Panc1 (cell line): ENCODE data around the gene MFF. TPM values are rescaled to one million over a fixed set of nuclear protein-coding genes. Genes with fewer than 3 reads are reported as not detected.

Experiments used
- ATAC-seq: fragments of 200-7000 bp; cut with Tn5 transposase; 2 replicates; pipeline ENCODE4 v1.9.1; 2020; ENCODE audit warnings: mild to moderate bottlenecking, moderate library complexity
- BruUV-seq: library from RNA; stranded (reverse); fragments of 400-500 nt; replicated peaks from 2 replicates; lab custom pipeline; 2021; lab: Mats Ljungman, UMichigan
- CTCF ChIA-PET: fragments of 300-600 bp; sonication (Branson Sonifier 250); formaldehyde crosslinking; loops from one replicate; lab custom pipeline; 2022; ENCODE audit warnings: antibody characterized with exemption; lab: Charles Lee
- POLR2A ChIA-PET: fragments of 300-600 bp; sonication (Branson Sonifier 250); formaldehyde crosslinking; loops from one replicate; lab custom pipeline; 2022; ENCODE audit warnings: antibody characterized with exemption; lab: Charles Lee
- DNase-seq: peaks from one replicate; pipeline ENCODE4 v3.0.0-alpha.2; 2010; ENCODE audit warnings: low read depth, low spot score
- H3K27ac ChIP-seq: 2 replicates; pipeline ENCODE4 v1.5.1; 2011; ENCODE audit warnings: mild to moderate bottlenecking, low read length, inconsistent platforms
- H3K27me3 ChIP-seq: fragments of 200-500 bp; sonication (Bioruptor generic); 2 replicates; pipeline ENCODE4 v1.6.0; 2014; ENCODE audit warnings: low read length, inconsistent platforms; ENCODE audit not compliant: control insufficient read depth, insufficient read depth
- H3K36me3 ChIP-seq: fragments of 200-500 bp; sonication (Bioruptor generic); 2 replicates; pipeline ENCODE4 v1.5.1; 2014; ENCODE audit warnings: inconsistent platforms, mild to moderate bottlenecking, low read length, moderate library complexity; ENCODE audit not compliant: control insufficient read depth, insufficient read depth
- H3K4me1 ChIP-seq: 2 replicates; pipeline ENCODE4 v1.5.1; 2011; ENCODE audit warnings: inconsistent platforms, mild to moderate bottlenecking, low read length, moderate library complexity; ENCODE audit not compliant: control insufficient read depth, insufficient read depth
- H3K4me3 ChIP-seq, 2 experiments: 2 replicates each; pipeline ENCODE4 v1.5.1; 2011 to 2012; ENCODE audit warnings: low read depth in 2 of 2, low read length in 2 of 2, mild to moderate bottlenecking in 2 of 2, inconsistent platforms in 1 of 2, moderate library complexity in 1 of 2
- H3K9me3 ChIP-seq: fragments of 200-500 bp; sonication (Bioruptor generic); 2 replicates; pipeline ENCODE4 v1.5.1; 2014; ENCODE audit warnings: low read depth, mild to moderate bottlenecking, inconsistent platforms, low read length, moderate library complexity; ENCODE audit not compliant: control insufficient read depth, insufficient read depth
- CTCF ChIP-seq: fragments of 450-650 bp; IDR thresholded peaks from 2 replicates; pipeline ENCODE4 v1.5.1; 2017; ENCODE audit warnings: mild to moderate bottlenecking
- POLR2AphosphoS5 ChIP-seq: IDR thresholded peaks from 2 replicates; pipeline ENCODE4 v1.6.1; 2012; ENCODE audit warnings: mild to moderate bottlenecking, low read depth, low read length, moderate library complexity
- SIN3A ChIP-seq: IDR thresholded peaks from 2 replicates; pipeline ENCODE4 v1.6.1; 2012; ENCODE audit warnings: low read depth, mild to moderate bottlenecking, low read length, moderate library complexity, borderline replicate concordance; ENCODE audit not compliant: insufficient read depth
- TCF7L2 ChIP-seq: IDR thresholded peaks from 2 replicates; pipeline ENCODE4 v1.6.1; 2011; ENCODE audit warnings: mild to moderate bottlenecking, low read depth, low read length, inconsistent platforms
- in situ Hi-C: cut with HindIII; loops from 2 replicates; pipeline ENCODE4 v1.10.0; 2016; ENCODE audit warnings: low sequenced_read_pairs, low pct_unique_long_range_greater_than_20kb
- intact Hi-C: fragments of 100-400 bp; cut with micrococcal nuclease; formaldehyde crosslinking; loops from one replicate; pipeline ENCODE4 v1.10.0; 2022; ENCODE audit not compliant: unreplicated experiment
- total RNA-seq: library from RNA; stranded (reverse); gene quantifications from one replicate; pipeline ENCODE4 v1.2.1, GENCODE V29; 2021; ENCODE audit not compliant: unreplicated experiment
- TF ChIP-seq, protein P1 (sequence below), 2 experiments: IDR thresholded peaks; 2 replicates each; pipeline ENCODE4 v1.6.1; 2011 to 2012; ENCODE audit warnings: low read depth in 2 of 2, control low read depth in 1 of 2, low read length in 1 of 2, mild to moderate bottlenecking in 1 of 2, moderate library complexity in 1 of 2; ENCODE audit not compliant: insufficient read depth in 1 of 2

MFF gene
- total RNA-seq, 1 experiment from 2014 or later, result 60.6 TPM

GRCh38 chr2:227349989-227350612 is 25.1 kb downstream of the MFF start:
- no peak for DNase-seq
- TF ChIP-seq SIN3A, result no peak
- TF ChIP-seq, protein P1, sequence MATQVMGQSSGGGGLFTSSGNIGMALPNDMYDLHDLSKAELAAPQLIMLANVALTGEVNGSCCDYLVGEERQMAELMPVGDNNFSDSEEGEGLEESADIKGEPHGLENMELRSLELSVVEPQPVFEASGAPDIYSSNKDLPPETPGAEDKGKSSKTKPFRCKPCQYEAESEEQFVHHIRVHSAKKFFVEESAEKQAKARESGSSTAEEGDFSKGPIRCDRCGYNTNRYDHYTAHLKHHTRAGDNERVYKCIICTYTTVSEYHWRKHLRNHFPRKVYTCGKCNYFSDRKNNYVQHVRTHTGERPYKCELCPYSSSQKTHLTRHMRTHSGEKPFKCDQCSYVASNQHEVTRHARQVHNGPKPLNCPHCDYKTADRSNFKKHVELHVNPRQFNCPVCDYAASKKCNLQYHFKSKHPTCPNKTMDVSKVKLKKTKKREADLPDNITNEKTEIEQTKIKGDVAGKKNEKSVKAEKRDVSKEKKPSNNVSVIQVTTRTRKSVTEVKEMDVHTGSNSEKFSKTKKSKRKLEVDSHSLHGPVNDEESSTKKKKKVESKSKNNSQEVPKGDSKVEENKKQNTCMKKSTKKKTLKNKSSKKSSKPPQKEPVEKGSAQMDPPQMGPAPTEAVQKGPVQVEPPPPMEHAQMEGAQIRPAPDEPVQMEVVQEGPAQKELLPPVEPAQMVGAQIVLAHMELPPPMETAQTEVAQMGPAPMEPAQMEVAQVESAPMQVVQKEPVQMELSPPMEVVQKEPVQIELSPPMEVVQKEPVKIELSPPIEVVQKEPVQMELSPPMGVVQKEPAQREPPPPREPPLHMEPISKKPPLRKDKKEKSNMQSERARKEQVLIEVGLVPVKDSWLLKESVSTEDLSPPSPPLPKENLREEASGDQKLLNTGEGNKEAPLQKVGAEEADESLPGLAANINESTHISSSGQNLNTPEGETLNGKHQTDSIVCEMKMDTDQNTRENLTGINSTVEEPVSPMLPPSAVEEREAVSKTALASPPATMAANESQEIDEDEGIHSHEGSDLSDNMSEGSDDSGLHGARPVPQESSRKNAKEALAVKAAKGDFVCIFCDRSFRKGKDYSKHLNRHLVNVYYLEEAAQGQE (IDR thresholded peaks at IDR 0.05; ENCODE audit: insufficient read depth in 1 of 2, low read depth in 2 of 2, low read length in 1 of 2), result no peak
- TF ChIP-seq POLR2AphosphoS5, result no peak
- TF ChIP-seq TCF7L2, result no peak
- no peak for TF ChIP-seq CTCF
- CTCF ChIA-PET, result interaction anchor here (0.7 kb wide), 1 partner anchor 1721 kb away, joined by 3 read pairs; no protein-coding TSS in a partner anchor
- POLR2A ChIA-PET, result no interaction called here
- H3K9me3 ChIP-seq, result no peaks in the 10 kb centered on the region
- H3K27me3 ChIP-seq, result no peaks in the 10 kb centered on the region
- intact Hi-C loops, result no loop called here
- in situ Hi-C loops, result no loop called here
- H3K27ac ChIP-seq, result no peak overlapping the region
- ATAC-seq, result no peak
- H3K4me1 ChIP-seq, result no peaks in the 10 kb centered on the region
- no TSS peak for BruUV-seq
- no peak overlapping the region for H3K4me3 ChIP-seq
- no peaks in the 10 kb centered on the region; the same call in 1 of the 2 replicates for H3K36me3 ChIP-seq

- in situ Hi-C loops (no loop called here), intact Hi-C loops (no loop called here)
- H3K4me3 ChIP-seq, result no peak overlapping the region
- no peak overlapping the region for H3K27ac ChIP-seq
- no TSS peak for BruUV-seq
- H3K4me1 ChIP-seq, result no peaks in the 10 kb centered on the region
- H3K36me3 ChIP-seq, result peaks cover 2% of the 10 kb centered on the region
- ChIA-PET POLR2A (no interaction called here), CTCF (no interaction called here)
- no peak for DNase-seq
- no peak for ATAC-seq
- no peaks in the 10 kb centered on the region for H3K9me3 ChIP-seq
- H3K27me3 ChIP-seq, result no peaks in the 10 kb centered on the region
- TF ChIP-seq POLR2AphosphoS5 (no peak), SIN3A (no peak), TCF7L2 (no peak), CTCF (no peak)
- TF ChIP-seq, protein P1 (IDR thresholded peaks at IDR 0.05; ENCODE audit: insufficient read depth in 1 of 2, low read depth in 2 of 2, low read length in 1 of 2), result no peak
Measured at GRCh38 chr2:227351639-227352038, 26.6 kb downstream of the MFF start.
